DMS153 treated with DMSO at 0.1 percent for 48 hours (cell line): ENCODE results near the gene CMSS1.
A peak's percentile ranks its signal among the peaks of the same experiment; 100 is the strongest.

Source experiments
- DNase-seq: peaks from one replicate; lab custom pipeline; 2025; ENCODE audit not compliant: unreplicated experiment; lab: John Stamatoyannopoulos, UW

Gene CMSS1

DNA sequence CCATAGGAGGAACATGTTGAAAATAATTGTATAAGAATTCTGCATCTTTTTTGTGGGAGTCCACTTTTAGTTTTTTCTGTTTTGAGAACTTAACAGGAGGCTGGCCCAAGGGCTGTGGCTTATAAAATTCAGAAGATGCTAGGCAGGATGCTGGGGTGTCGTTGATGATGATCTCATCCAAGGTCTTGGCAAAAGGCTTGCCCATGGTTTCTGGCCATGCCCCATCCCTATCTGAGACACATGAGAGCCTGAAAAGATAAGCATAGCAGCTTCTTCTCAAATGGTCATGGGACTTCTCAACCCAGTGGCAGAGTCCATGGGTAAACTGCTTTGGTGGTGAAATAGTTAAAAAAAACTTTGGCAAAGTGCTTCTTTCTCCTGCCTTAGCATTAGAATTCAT lies 35.2 kb downstream of the CMSS1 start:
- DNase-seq: no peak

DNA sequence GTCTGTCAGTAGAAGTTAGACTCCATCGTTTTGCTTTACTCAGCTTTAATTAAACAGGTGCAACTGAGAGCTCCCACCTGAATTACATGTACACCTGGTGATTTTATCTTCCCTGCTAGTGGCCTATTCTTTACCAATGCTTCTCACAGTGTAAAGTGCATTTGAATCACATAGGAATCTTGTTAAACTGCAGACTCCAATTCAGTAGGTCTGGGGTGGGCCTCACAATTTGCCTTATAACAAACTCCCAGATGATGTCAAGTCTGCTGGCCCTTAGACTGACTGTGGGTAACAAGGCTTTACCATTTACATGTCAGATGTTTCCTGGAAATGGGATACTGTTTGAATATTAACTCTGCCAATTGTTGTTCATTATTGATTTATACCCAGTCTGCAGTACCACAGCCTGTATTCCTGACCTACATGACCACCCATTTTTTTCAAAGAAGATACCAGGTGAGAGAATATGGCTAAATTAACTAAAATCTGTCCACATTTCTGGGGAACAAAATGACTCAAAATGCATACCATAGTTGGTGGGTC lies 37.2 kb downstream of the CMSS1 start:
- DNase-seq: no peak

GRCh38 chr3:99855900-99856299 lies 38.2 kb downstream of the CMSS1 start:
- DNase-seq: no peak

DNA sequence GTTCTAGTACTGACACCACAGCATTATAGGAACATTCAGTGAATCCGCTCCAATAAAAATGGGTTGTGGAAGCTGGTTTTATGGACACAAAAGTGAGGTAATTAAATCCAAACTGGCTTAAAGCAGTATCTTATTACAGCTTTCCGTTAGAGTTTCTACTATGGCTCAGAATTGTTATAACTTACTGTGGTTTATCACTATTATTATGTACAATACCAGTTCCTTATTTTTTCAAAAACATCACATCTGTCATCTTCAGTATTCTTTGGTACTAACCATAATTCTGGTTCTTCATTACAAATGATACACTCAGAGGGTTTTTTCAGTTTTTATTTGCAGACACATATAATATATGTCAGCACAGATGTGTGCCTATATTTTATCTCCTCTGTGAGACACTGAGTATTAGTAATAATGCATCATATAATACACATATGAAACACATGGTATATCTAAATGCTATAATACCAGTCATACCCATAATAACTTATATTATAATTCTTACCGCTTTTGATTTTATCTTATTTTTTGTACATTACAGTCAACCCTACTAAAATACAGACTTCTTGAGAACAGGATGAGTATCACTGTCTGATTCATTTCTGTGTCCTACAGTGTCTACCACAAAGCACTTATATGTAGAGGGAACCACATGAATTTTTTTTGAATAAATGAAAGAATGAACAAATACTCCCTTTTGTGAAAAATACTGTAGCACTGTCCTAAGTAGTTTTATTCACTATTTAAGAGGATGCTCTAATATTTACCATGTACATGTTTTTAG lies 39.0 kb downstream of the CMSS1 start:
- no peak for DNase-seq

- no peak for DNase-seq
Measured at GRCh38 chr3:99857278-99857677, 39.6 kb downstream of the CMSS1 start.

- no peak for DNase-seq
Measured at GRCh38 chr3:99858469-99858868, 40.8 kb downstream of the CMSS1 start.

DNA sequence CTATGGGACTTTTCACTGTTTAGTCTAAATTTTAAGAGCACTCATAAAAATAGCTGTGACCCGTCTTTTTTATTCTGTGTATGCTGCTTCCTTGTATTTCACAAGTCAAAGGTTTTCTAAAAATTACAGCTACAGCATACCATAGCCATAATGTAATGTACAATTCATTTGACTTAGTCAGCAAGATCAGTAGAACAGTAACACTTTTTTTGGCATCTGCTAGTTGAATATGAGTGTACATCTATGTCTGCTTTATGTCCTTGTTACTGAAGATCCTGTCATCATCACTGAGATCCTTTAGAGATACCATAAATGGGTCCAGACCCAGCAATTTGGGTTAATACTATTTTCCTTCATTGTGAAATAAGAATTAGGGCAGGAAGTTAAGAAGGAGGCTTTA lies 42.2 kb downstream of the CMSS1 start:
- no peak for DNase-seq

- no peak for DNase-seq
Measured at GRCh38 chr3:99861216-99861615, 43.6 kb downstream of the CMSS1 start.

- DNase-seq: no peak
Measured at GRCh38 chr3:99862208-99862607, 44.5 kb downstream of the CMSS1 start.

DNA sequence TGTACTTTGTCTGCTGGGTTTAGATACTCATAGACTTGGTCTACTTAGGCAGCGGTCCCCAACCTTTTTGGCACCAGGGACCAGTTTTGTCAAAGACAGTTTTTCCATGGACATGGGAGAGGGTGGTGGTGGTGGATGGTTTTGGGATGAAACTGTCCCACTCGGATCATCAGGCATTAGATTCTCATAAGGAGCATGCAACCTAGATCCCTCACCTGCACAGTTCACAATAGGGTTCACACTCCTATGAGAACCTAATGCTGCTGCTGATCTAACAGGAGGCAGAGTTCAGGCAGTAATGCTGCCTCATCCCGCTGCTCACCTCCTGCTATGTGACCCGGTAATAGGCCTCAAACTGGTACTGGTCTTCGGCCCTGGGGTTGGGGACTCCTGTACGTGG lies 45.3 kb downstream of the CMSS1 start:
- no peak for DNase-seq

- no peak for DNase-seq
Measured at GRCh38 chr3:99863588-99863987, 45.9 kb downstream of the CMSS1 start.

- DNase-seq: no peak
Measured at GRCh38 chr3:99864289-99864688, 46.6 kb downstream of the CMSS1 start.

DNA sequence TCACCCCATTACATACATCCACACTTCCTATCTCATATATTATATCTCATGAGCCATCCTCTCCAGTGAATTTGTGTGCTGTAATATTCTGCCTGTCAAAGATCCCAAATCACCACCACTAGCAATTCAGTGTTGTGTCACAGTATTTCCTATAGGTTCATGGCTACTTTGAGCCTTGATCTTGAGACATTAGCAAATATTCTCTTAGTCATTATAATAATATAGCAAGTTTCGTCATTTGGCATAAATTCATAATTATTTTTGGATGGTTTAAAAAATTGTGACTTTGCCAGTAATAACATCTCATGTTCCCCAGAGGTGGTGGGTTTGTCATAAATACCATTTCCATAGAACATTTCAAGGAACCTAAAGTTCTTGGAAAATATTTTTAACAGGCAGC lies 47.7 kb downstream of the CMSS1 start:
- DNase-seq: no peak

DNA sequence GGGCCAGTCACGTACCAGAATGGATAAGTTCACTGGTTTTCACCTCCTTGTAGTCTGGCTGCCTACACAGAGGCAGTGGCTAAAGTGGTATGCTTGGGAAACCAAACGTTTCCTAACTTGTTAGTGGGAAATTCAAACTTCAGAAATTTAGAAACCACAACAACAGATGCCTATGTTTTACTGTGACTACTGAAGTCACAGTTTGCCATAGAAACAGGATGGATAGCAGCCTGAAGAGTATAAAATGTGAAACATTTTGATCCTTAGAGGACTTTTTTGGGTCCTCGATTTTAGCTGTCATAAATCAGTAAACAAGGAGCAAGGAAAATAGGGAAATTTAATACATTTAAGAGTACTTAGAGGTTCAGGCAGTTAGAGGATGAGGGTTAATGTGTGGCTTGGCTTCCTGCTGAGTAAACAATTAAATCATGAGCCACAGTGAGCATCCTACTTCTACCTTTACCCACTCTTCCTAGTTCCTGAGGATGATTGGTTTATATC lies 48.6 kb downstream of the CMSS1 start:
- peak; percentile 39 for DNase-seq

DNA sequence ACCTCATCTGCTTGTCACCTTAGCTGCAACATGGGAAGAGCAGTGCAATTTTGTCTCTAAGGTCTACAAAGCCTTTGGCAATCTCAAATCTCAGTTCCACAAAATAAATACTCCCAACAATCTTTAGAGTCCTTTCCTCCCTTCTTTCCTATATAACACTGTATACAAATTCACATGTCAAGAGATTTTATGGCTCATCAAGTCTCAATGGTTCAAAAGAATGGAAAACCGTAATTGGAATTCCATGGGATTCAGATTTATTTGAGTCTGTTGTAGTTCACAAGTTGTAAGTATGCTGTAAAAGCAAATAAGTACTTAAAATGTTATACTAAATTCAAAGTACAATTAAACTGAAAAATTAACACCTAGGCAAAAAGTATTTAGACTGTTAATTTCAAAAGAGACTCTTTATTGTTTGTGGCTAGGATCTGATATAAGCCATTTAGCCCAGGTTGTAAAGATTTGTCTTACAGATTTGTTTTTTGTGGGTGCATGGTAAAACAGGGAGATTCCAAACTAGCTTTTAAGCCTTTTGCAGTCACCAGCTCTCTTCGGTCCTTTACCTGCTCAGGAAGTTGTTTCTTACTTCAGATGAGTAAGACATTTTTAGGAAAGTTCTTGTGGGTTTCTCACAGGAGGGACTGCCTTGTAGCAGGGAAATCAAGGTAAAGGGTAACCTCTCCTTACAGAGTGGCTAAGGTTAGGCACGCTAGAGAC lies 50.1 kb downstream of the CMSS1 start:
- no peak for DNase-seq

GRCh38 chr3:99868311-99868646 lies 50.6 kb downstream of the CMSS1 start:
- no peak for DNase-seq

DNA sequence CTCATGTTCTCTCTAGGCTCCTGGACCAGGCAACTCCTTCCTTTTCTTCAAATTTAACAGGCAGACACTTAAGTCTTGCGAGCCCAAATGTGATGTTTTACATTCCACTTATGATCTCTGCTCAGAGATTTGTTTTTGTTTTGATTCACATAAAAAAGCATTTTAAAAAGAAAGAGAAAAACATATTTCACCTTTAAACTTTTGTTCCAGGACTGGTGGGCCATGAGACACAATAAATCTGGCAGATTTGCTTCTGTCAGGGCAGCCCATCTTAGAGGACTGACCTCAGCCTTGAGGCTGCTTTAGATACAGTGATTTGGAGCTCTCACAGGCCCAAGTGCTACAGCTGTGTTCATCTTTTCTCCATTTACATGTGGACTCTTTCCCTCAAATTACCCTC lies 52.0 kb downstream of the CMSS1 start:
- no peak for DNase-seq

DNA sequence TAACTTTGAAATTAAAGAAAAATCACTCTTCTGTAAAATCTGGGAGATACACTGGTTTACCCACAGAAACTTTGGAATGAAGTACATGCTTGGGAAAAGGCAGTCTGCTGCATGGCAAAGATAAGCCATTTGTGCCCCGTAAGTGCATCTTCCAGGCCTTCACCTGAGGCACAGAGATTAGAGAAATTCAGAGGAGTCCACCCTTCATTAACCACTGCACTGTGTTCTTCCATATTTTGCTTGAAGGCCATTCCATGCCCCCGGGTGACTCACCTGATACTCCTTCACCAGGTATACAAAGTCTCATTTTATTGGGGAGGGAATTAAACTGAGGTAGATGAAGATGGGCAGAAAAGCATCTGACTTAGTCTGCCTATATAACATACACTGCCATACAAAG lies 53.0 kb downstream of the CMSS1 start:
- no peak for DNase-seq

- no peak for DNase-seq
Measured at GRCh38 chr3:99871231-99872045, 53.8 kb downstream of the CMSS1 start.

- no peak for DNase-seq
Measured at GRCh38 chr3:99872923-99873254, 55.2 kb downstream of the CMSS1 start.

DNA sequence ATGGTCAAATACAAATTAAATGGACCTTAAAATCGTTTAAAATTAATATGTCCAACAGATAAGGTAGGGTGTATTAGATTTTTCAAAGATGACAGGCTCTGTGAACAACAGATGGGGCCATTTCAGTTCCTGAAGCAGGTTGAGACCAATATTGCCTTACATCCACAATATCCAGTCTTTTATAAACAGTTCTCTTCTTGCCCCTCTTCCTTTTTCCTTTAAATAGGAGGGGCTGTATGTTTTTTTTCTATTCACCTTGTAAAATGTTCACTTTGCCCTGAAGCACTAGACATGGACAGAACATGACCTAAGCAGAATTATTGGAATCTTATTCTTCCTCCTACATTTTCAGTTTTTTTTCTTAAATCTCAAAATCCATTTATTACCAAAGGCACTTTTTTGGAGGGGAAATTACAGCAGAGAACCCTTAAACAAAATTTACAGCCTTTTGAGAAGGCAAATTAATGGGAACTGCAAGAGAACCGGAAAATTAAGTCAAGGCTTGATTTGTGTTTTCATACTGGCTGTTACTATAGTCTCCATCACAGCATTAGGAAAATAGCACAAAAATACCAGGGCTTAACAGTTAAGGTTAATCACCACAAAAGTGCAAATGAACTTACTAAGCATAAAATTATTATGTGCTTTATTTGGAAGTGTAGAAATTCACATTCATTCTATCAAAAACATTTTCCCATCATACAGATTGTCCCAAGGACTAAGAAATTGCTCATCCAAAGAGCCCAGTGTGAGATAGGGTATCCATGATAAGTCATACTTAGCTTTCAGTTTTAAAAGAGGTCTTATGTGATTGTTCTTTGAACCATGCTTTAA lies 55.8 kb downstream of the CMSS1 start:
- DNase-seq: no peak
